Adipose tissue (tissue), 3 donors: ENCODE results near the gene CLK3. TPM values are rescaled to one million over a fixed set of nuclear protein-coding genes. Genes with fewer than 3 reads are reported as not detected.
"Not testable (repeated sequence)": the region's sequence is repeated elsewhere in the genome, so short reads cannot be mapped to it uniquely, and the experiment has no call there.

Experiments
- H3K27ac ChIP-seq: one replicate; pipeline ENCODE4 v1.5.1; 2013; ENCODE audit warnings: low read depth, low read length
- WGBS, 3 donors: extraction: QIAGEN DNeasy Blood & Tissue Kit; methylation state at CpG; one replicate each; pipeline ENCODE4 v1.1.7; 2013; 5-methylcytosine and 5-hydroxymethylcytosine counted together
- polyA plus RNA-seq, 3 donors: library from polyadenylated mRNA; stranded (reverse); fragments of 200-250 nt; gene quantifications; one replicate each; pipeline ENCODE4 v1.2.3, GENCODE V29; 2013
- donor health status: healthy with polysubstance abuse.
- donor health status: Bipolar disorder and iron deficiency.
- donor health status: healthy.

CLK3 gene
- polyA plus RNA-seq, 3 donors: 30.2 to 50.6 (median 50.1) TPM

DNA sequence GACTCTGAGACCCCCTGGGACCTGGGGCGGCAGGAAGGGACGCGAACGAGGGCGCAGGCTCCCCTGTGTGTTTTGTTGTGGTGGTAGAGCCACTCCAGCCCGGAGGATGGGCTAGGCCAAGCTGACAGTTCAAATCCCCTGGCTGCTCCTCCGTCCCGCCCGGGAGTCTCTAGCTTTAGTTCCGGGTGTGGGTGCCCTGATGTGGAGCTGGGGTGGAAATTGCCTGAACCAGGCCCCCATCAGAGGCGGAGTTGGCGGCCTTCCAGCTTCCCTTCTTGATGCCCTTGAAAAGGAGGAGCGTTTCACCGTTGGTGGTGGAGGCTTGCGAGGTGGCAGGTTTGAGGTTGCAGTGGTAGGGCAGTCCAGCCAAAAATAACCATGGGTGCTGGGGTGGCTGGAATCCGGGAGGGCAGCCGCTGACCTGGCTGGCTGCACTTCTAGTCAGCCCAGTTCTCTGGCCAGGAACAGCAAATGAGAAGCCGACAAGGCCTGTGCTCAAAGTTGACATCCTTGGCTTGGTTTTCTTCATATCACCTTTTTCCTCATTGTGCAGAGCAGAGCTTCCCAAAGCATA, 817 bp downstream of the CLK3 start:
- peak overlapping the region; percentile 96 for H3K27ac ChIP-seq
- 0 to 3% (median 1%) methylated on average over 18 of the region's 18 CpGs for WGBS, 3 donors

DNA sequence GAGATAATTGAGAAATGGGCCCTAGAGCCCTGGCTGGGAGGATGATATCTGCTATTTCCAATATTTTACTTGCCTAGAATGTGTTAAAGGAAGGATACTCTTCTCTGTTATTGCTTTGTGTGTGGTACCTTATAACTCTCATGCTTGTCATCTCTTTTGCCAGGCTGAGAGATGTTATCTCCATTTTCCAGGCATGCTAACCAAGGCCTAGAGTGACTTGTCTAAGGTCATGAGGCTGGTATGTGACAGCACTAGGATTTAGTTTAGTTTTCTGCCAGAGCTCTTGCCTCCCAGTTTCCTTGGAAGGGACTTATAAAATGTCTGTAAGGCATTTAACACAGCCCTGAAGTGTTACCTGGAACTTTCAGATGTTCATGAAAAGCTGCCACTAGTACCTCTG, 1.4 kb downstream of the CLK3 start:
- H3K27ac ChIP-seq: no peak overlapping the region

GRCh38 chr15:74618841-74619596, 3.4 kb downstream of the CLK3 start:
- H3K27ac ChIP-seq: no peak overlapping the region
- 73 to 88% (median 84%) methylated on average over 15 of the region's 15 CpGs for WGBS, 3 donors

DNA sequence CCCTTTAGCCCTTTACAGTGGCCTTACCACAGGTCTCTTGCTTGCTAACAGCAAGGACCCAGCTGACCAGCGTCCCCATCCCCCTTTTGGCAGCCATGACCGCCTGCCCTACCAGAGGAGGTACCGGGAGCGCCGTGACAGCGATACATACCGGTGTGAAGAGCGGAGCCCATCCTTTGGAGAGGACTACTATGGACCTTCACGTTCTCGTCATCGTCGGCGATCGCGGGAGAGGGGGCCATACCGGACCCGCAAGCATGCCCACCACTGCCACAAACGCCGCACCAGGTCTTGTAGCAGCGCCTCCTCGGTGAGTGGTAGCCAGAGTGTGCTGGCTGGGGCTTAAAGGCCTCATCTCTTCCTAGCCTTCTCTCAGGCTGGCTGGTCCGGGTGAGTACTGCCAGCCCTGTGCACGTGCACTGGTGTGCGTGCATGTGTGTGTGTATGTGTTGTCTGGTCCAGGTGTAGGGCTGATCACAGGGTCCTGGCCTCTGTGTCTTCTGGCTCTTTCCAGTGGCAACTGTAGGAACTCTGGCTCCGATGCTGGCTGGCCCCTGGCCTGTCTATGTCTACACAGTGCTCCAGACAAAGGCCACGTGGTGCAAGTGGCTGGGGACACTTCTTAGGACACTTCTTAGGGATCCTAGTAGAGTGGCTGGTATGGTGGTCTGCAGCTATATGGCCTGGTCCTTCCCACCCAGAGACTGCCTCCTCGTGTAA, 4.4 kb downstream of the CLK3 start:
- 90 to 92% (median 91%) methylated on average over 27 of the region's 27 CpGs for WGBS, 3 donors
- no peak overlapping the region for H3K27ac ChIP-seq

DNA sequence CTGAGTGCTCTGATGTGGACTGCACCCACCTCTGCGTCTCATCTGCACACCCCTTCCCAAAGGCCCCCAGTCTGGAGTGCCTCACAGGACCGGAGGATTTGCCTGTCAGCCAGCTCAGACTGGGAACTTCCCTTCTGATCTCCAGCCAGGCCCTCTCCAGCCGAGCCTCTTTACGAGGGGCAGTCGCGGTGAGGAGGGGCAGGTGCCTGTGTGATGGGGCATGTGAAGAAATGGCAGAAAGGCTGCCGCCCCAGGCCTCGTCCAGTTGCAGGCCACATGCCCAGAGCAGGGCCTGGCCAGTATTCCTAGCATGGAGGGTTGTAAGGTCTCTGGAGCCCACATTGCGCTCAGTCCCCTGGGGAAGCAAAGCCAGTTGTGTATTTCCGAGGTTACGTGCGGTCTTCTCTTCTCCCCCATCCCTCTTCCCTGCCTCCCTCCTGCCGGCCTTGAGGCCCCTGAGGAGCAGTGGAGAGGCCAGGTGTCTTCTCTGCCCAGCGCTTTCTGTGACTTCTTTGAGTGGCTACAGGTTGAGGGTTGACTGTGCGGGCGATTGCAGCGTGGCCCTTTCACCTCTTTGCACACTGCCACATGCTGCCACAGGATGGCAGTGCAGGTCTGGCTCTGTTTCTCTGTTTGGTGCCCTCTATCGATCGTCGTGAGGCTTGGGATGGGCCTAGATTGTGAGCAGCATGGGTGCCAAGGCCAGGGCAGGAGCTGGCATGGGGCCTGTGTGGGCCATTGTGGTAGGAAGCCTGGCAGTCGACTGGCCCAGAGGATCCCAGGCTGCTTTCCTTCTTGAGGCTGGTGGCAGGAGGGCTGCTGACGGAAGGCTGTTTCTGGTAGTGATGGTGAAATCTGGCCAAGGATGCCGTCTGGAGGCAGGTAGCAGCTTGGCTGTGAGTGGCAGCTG, 5.3 kb downstream of the CLK3 start:
- no peak overlapping the region for H3K27ac ChIP-seq
- 54 to 59% (median 56%) methylated on average over 23 of the region's 23 CpGs for WGBS, 3 donors

GRCh38 chr15:74621546-74621920, 5.9 kb downstream of the CLK3 start:
- no peak overlapping the region for H3K27ac ChIP-seq
- 76 to 82% (median 80%) methylated on average over 12 to 16 of the region's 16 CpGs for WGBS, 3 donors

DNA sequence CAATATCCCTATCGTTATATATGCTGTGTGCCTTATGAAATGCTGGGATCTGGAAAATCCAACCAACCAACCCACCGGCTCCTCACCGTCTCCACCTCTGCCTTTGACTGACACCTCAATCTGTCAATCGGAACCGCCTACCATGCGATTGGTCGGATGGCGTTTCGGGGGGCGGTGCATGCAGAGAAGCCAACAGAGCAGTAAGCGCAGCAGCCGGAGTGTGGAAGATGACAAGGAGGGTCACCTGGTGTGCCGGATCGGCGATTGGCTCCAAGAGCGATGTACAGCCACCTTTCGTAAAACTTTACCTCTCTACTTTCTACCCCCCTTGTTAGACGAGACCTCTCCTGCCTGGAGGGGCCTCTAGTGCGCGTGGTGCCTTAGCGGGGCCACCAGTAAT, 6.3 kb downstream of the CLK3 start:
- no peak overlapping the region for H3K27ac ChIP-seq
- WGBS, 3 donors: 87 to 92% (median 89%) methylated on average over 21 of the region's 21 CpGs

- WGBS, 3 donors: 87 to 96% (median 88%) methylated on average over 3 of the region's 3 CpGs
- no peak overlapping the region for H3K27ac ChIP-seq
Observed at GRCh38 chr15:74622758-74623157, 7.1 kb downstream of the CLK3 start.

GRCh38 chr15:74624020-74624602, 8.5 kb downstream of the CLK3 start:
- 79 to 86% (median 83%) methylated on average over 7 of the region's 7 CpGs for WGBS, 3 donors
- no peak overlapping the region for H3K27ac ChIP-seq

- no peak overlapping the region for H3K27ac ChIP-seq
- WGBS, 3 donors: 81 to 90% (median 89%) methylated on average over 6 of the region's 6 CpGs
Observed at GRCh38 chr15:74625693-74626092, 10.1 kb downstream of the CLK3 start.

DNA sequence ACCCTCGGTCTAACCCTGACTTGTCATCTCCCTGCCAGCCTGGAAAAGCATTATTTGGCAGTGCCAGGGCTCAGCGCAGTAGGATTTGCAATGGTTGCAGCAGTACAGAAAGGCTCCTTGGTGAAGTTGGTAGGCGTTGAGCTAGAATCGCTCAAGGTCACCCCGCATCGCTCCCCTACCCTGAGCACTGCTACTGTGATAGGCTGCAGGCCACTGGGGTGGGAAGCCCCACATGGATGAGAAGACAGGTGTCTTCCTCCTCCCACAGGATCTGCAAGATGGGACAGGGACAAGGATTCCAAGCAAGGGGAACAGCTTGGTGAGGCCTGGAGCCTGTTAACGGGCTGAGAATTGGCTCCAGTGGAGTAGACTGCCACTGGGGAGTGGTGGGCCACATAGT, 10.7 kb downstream of the CLK3 start:
- H3K27ac ChIP-seq: no peak overlapping the region
- 88 to 95% (median 95%) methylated on average over 7 of the region's 7 CpGs for WGBS, 3 donors

- no peak overlapping the region for H3K27ac ChIP-seq
- WGBS, 3 donors: 78 to 90% (median 80%) methylated on average over 10 of the region's 10 CpGs
Observed at GRCh38 chr15:74626752-74627692, 11.4 kb downstream of the CLK3 start.

- 73 to 81% (median 79%) methylated on average over 5 of the region's 5 CpGs for WGBS, 3 donors
Observed at GRCh38 chr15:74627766-74628165, 12.1 kb downstream of the CLK3 start.

GRCh38 chr15:74628199-74628598, 12.6 kb downstream of the CLK3 start:
- H3K27ac ChIP-seq: no peak overlapping the region
- 70 to 77% (median 73%) methylated on average over 3 of the region's 3 CpGs for WGBS, 3 donors

More at GRCh38 chr15:74627766-74628165, 12.1 kb downstream of the CLK3 start:
- H3K27ac ChIP-seq: no peak overlapping the region

DNA sequence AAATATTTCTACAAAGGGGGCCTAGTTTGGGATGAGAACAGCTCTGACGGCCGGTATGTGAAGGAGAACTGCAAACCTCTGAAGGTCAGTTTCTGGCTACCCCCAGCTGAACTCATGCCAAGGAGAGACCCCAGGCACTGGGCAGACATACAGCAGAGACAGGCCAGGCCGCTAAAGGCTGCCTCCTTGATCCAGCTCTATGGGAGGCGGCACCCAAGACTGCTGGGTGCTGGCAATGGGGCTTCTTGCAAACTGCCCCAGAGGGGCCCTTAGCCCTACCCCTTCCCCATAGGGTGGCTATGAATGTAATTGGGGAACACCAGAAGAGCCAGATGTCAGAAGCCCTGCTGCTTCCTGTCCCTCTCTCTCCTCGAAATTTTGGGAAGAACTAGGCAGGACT, 13.3 kb downstream of the CLK3 start:
- WGBS, 3 donors: 46 to 64% (median 50%) methylated on average over 5 of the region's 5 CpGs

DNA sequence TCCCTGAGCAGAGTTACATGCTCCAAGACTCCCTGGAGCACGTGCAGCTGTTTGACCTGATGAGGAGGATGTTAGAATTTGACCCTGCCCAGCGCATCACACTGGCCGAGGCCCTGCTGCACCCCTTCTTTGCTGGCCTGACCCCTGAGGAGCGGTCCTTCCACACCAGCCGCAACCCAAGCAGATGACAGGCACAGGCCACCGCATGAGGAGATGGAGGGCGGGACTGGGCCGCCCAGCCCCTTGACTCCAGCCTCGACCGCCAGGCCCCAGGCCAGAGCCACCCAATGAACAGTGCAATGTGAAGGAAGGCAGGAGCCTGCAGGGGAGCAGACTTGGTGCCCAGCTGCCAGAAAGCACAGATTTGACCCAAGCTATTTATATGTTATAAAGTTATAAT, 14.1 kb downstream of the CLK3 start:
- not testable (repeated sequence) for H3K27ac ChIP-seq
- 85 to 91% (median 90%) methylated on average over 8 to 10 of the region's 10 CpGs for WGBS, 3 donors

More for the DNA sequence above, 13.3 kb downstream of the CLK3 start:
- H3K27ac ChIP-seq: no peak overlapping the region
